Measurements from ENCODE around the gene MYRIP.

DNA sequence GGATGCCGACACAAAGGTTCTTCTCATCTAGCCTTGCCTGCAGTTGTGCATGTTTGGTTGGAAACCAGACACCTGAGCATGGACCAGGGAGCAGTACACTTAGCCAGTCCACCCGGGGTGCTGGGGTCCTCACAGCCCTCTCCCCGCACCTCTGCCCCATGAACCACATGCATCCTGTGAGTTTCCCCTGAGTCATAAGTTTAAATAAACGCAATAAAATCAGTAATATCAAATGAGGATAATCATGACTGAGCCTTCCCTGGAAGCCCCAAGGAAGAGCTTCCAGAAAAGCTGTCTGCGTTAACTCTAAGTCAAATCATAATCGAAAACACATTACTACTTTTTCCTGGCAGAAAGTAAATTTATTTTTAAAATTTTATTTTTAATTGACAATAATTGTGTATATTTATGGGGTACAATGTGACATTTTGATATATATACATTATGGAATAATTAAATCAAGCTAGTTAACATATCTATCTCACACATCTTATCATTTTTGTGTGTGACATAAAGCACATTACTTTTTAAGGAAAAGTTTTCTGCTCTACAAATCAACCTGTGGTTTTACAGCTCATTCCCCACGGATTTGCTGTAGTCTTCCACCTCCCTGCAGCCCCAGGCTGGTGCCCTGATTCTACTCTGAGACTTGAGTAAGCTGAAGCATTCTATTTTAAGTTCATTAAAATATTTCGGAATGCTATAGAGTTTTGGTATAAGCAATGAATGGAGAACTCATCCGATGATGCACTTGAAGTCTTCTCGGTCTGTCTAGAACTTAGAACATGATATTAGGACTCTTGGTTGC lies 334.1 kb downstream of the MYRIP start:
- TF ChIP-seq, protein P1, sequence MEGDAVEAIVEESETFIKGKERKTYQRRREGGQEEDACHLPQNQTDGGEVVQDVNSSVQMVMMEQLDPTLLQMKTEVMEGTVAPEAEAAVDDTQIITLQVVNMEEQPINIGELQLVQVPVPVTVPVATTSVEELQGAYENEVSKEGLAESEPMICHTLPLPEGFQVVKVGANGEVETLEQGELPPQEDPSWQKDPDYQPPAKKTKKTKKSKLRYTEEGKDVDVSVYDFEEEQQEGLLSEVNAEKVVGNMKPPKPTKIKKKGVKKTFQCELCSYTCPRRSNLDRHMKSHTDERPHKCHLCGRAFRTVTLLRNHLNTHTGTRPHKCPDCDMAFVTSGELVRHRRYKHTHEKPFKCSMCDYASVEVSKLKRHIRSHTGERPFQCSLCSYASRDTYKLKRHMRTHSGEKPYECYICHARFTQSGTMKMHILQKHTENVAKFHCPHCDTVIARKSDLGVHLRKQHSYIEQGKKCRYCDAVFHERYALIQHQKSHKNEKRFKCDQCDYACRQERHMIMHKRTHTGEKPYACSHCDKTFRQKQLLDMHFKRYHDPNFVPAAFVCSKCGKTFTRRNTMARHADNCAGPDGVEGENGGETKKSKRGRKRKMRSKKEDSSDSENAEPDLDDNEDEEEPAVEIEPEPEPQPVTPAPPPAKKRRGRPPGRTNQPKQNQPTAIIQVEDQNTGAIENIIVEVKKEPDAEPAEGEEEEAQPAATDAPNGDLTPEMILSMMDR (IDR thresholded peaks at IDR 0.05): no peak
- TF ChIP-seq POLR2A (IDR thresholded peaks at IDR 0.05): no peak

All from adrenal gland (tissue), 5 donors.